GM20431 (cell line): ENCODE data around the gene FOXO1.

ENCODE experiments used
- in situ Hi-C: fragments of 300-500 bp; cut with MseI, MboI; formaldehyde crosslinking; loops from one replicate; pipeline ENCODE4 v1.15.0; 2020; ENCODE audit warnings: low sequenced_read_pairs; ENCODE audit not compliant: unreplicated experiment

FOXO1 gene

GRCh38 chr13:40562975-40563349, 103.5 kb downstream of the FOXO1 start:
- in situ Hi-C loops: no loop called here

GRCh38 chr13:40559915-40560314, 106.5 kb downstream of the FOXO1 start:
- in situ Hi-C loops: no loop called here

GRCh38 chr13:40558656-40559055, 107.8 kb downstream of the FOXO1 start:
- in situ Hi-C loops: no loop called here

- in situ Hi-C loops: no loop called here
Observed at GRCh38 chr13:40556453-40556852, 110.0 kb downstream of the FOXO1 start.

GRCh38 chr13:40553356-40553755, 113.1 kb downstream of the FOXO1 start:
- in situ Hi-C loops: no loop called here

- in situ Hi-C loops: no loop called here
Observed at GRCh38 chr13:40552895-40553294, 113.5 kb downstream of the FOXO1 start.

GRCh38 chr13:40550130-40550529, 116.3 kb downstream of the FOXO1 start:
- in situ Hi-C loops: no loop called here

GRCh38 chr13:40549500-40550094, 116.8 kb downstream of the FOXO1 start:
- in situ Hi-C loops: no loop called here

- in situ Hi-C loops: no loop called here
Observed at GRCh38 chr13:40547591-40548315, 118.7 kb downstream of the FOXO1 start.

GRCh38 chr13:40546047-40546446, 120.4 kb downstream of the FOXO1 start:
- in situ Hi-C loops: no loop called here

GRCh38 chr13:40540328-40541044, 126.0 kb downstream of the FOXO1 start:
- in situ Hi-C loops: no loop called here

- in situ Hi-C loops: no loop called here
Observed at GRCh38 chr13:40539576-40540327, 126.7 kb downstream of the FOXO1 start.

GRCh38 chr13:40537146-40537895, 129.1 kb downstream of the FOXO1 start:
- in situ Hi-C loops: no loop called here

- in situ Hi-C loops: no loop called here
Observed at GRCh38 chr13:40536443-40537113, 129.9 kb downstream of the FOXO1 start.

- in situ Hi-C loops: no loop called here
Observed at GRCh38 chr13:40535345-40535836, 131.1 kb downstream of the FOXO1 start.

- in situ Hi-C loops: no loop called here
Observed at GRCh38 chr13:40534456-40534855, 132.0 kb downstream of the FOXO1 start.

- in situ Hi-C loops: no loop called here
Observed at GRCh38 chr13:40533072-40533471, 133.4 kb downstream of the FOXO1 start.

- in situ Hi-C loops: no loop called here
Observed at GRCh38 chr13:40530961-40531360, 135.5 kb downstream of the FOXO1 start.

GRCh38 chr13:40528881-40529280, 137.6 kb downstream of the FOXO1 start:
- in situ Hi-C loops: no loop called here
